ENCODE data around the gene YPEL5.
"Not testable (repeated sequence)": the region's sequence is repeated elsewhere in the genome, so short reads cannot be mapped to it uniquely, and the experiment has no call there.

Gene YPEL5

DNA sequence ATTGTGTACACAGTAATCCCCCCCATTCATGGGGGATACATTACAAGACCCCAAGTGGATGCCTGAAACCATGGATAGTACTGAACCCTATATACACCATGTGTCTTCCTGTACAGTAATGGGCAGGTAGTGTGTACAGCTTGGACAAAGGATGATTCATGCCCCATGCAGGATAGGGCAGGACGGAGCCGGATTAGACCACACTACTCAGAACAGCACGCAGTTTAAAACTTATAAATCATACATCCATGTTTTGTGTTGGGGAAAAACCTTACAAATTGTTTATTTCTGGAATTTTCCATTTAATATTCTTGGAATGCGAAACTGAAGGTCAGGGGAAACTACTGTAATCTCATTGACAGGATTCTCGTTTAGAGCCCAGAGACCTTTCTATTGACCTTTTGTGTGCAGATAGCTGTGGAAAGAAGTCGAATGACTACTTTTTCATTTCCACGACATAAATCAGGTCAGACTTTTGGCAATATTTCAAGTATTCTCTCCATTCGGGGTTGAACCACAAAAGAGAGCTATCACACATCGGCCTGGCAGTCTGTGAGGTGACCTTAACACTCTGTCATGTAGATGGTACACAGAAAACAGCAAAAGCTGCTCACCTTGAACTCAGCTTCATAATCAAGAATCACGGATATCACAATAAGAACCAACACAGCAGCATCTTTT is 9.9 kb upstream of the YPEL5 start:
- TF ChIP-seq, protein P1, sequence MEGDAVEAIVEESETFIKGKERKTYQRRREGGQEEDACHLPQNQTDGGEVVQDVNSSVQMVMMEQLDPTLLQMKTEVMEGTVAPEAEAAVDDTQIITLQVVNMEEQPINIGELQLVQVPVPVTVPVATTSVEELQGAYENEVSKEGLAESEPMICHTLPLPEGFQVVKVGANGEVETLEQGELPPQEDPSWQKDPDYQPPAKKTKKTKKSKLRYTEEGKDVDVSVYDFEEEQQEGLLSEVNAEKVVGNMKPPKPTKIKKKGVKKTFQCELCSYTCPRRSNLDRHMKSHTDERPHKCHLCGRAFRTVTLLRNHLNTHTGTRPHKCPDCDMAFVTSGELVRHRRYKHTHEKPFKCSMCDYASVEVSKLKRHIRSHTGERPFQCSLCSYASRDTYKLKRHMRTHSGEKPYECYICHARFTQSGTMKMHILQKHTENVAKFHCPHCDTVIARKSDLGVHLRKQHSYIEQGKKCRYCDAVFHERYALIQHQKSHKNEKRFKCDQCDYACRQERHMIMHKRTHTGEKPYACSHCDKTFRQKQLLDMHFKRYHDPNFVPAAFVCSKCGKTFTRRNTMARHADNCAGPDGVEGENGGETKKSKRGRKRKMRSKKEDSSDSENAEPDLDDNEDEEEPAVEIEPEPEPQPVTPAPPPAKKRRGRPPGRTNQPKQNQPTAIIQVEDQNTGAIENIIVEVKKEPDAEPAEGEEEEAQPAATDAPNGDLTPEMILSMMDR (IDR thresholded peaks at IDR 0.05; ENCODE audit: low read depth, low read length, missing control alignments) = no peak
- DNase-seq (ENCODE audit: extremely low read depth, low read depth) = no peak
- H3K4me3 ChIP-seq (replicated peaks; ENCODE audit: low read depth, low read length) = no peak overlapping the region

GRCh38 chr2:30139131-30139870 is 7.5 kb upstream of the YPEL5 start:
- TF ChIP-seq, protein P1 (IDR thresholded peaks at IDR 0.05; ENCODE audit: low read depth, low read length, missing control alignments) = no peak
- no peak for DNase-seq (ENCODE audit: extremely low read depth, low read depth)
- H3K4me3 ChIP-seq (replicated peaks; ENCODE audit: low read depth, low read length) = no peak overlapping the region

DNA sequence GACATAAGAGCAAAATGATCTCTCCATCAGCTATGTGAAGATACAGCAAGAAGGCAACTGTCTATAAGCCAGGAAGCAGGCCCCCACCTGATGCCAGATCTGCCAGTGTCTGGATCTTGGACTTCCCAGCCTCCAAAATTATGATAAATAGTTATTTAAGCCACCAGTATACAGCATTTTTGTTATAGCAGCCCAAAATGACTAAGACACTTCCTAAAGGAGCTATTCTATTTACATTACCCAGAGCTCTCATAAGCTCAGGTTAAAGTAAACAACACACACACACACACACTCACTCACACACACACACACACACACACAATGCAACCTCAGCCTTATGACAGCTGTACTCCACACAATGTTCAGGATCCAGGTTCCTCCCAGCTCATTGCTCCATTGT is 5.7 kb upstream of the YPEL5 start:
- no peak overlapping the region for H3K4me3 ChIP-seq (replicated peaks; ENCODE audit: low read depth, low read length)
- TF ChIP-seq, protein P1 (IDR thresholded peaks at IDR 0.05; ENCODE audit: low read depth, low read length, missing control alignments) = no peak
- no peak for DNase-seq (ENCODE audit: extremely low read depth, low read depth)

DNA sequence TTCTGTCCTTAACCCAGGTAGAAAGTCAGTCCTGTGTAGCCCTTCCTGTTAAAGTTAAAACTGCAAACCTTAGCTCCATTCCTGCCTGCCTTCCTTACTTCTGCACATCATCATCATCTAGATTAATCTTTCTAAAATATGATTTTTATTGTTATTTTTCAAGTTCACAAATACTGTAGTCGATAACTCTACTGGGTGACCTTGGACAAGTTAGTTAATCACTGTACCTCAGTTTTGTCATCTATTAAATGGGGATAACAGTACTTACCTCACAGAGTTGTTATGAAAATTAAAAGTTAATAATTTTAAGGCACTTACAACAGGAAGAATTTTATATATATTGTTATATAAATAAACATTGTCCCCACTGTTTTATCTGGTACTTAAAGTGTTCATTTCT is 2.5 kb upstream of the YPEL5 start:
- no peak for DNase-seq (ENCODE audit: extremely low read depth, low read depth)
- TF ChIP-seq, protein P1 (IDR thresholded peaks at IDR 0.05; ENCODE audit: low read depth, low read length, missing control alignments) = no peak

GRCh38 chr2:30144951-30145350 is 1.9 kb upstream of the YPEL5 start:
- not testable (repeated sequence) for DNase-seq (ENCODE audit: extremely low read depth, low read depth); H3K4me3 ChIP-seq (replicated peaks; ENCODE audit: low read depth, low read length)

More for the DNA sequence above, 2.5 kb upstream of the YPEL5 start:
- H3K4me3 ChIP-seq (replicated peaks; ENCODE audit: low read depth, low read length) = no peak overlapping the region

DNA sequence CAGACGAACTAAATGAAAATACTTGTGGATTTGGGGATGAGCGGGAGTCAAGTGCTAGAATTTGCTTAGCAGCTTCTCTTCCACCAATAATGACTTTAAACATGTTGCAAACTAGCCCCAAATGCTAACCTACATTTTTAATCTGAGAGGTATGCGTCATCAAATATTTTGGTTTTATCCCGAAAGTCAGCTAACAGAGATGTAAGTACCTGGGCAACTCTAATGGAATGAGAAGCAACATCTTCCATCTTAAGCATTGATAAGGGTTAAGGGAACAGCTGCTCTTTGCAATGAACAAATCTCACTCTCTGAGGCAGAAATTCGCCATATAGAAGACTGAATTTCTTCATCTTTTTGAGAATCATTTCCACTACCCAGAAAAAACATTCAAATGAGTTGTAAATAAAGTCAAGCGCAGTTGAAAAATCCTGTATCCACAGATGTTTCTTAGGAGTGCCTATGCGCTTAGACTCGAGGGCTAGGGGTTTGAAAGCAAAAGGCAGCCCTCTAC is 926 bp upstream of the YPEL5 start:
- TF ChIP-seq, protein P1 (IDR thresholded peaks at IDR 0.05; ENCODE audit: low read depth, low read length, missing control alignments) = no peak
- DNase-seq (ENCODE audit: extremely low read depth, low read depth) = no peak
- peak overlapping the region; percentile 69 for H3K4me3 ChIP-seq (replicated peaks; ENCODE audit: low read depth, low read length)

DNA sequence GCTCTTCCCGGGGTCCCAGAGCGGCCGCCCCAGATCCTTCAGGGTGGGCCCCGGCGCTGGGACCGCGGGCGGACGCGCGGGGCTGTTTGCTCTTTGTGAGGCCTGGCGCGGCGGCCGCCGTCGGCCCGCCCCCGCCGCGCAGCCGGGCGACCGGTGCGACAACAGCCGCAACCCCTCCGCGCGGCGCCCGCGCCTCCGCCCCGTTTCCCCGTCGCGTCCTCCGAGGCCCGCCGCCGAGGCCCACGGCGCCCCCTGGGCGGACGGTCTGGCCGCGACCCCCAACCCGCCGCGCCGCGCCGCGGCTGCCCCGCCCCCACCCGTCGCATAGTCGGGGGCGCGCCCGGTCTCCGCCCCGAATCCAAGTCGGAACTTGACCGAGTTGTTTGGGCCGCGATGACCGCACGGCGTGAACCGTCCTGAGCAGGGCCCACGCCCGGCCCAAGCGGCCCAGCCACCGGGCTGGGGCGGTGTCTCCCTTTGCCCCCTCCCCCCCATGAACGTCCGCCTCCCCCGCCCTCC is 448 bp downstream of the YPEL5 start:
- TF ChIP-seq, protein P1 (IDR thresholded peaks at IDR 0.05; ENCODE audit: low read depth, low read length, missing control alignments) = no peak
- DNase-seq (ENCODE audit: extremely low read depth, low read depth) = no peak
- H3K4me3 ChIP-seq (replicated peaks; ENCODE audit: low read depth, low read length) = peak overlapping the region; percentile 69
